ENCODE measurements around the gene CTSC.

Gene CTSC

DNA sequence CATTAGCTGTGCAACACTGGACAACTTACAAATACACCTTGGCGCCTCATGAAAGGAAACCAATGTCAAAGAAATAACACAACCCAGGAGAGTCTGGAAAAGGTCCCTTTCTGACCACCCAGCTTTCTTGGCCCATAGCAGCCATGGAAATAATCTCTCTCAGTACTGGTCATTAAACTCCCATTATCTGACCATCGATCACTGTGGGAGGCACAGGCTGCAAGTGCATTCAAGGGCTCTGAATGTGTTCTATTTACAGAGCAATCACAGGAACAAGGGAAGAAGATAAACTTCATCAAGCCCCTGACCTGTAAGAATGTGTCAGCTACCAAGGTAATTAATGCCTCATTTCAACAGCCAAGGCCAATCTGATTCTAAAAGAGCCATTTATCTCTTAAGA is 40.1 kb downstream of the CTSC start:
- no peak for DNase-seq
- Mint-ChIP-seq H3K4me1 (ENCODE audit: low read depth) (peaks cover 33% of the 10 kb centered on the region), H3K9me3 (no peaks in the 10 kb centered on the region), H3K27me3 (no peaks in the 10 kb centered on the region), H3K27ac (no peak overlapping the region), H3K36me3 (ENCODE audit: low read depth) (peaks cover 97% of the 10 kb centered on the region), H3K4me3 (no peak overlapping the region)

DNA sequence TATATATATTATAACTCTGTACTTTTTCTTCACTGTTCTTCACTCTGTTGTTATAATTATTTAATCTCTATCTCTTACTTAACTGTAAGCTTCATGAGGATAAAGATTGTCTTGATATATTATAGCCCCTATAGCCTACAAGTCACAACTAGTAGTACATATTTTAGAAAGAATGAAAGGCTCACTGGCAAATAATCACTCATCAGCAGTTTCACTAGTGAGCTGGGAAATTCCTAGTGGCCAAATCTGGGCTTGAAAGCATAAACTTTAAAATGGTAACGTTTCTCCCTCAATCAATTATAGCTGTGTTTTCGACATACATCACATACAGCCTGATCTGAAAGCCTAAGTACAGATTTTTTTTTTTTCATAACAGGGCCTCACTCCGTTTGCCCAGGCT is 42.5 kb downstream of the CTSC start:
- Mint-ChIP-seq H3K4me1 (ENCODE audit: low read depth) (peaks cover 13% of the 10 kb centered on the region), H3K27ac (no peak overlapping the region), H3K36me3 (ENCODE audit: low read depth) (peaks cover 95% of the 10 kb centered on the region)

DNA sequence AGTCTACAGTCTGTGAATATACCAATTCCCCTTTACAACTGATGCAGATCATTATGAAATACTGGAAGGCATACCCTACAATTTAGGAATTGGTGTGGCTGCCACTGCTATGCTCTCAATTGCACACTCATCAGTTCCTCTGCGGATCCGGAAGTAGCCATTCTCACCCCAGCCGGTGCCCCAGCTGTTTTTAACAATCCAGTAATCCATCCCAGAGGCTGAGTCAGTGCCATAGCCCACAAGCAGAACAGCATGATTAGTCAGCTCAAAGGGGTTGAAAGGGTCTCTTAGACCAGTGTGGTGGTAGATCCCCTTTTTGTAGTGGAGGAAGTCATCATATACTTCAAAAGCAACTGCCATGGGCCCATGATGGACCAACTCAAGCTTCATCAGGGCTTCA is 43.6 kb downstream of the CTSC start:
- H3K36me3 Mint-ChIP-seq (ENCODE audit: low read depth): peaks cover 95% of the 10 kb centered on the region
- no peaks in the 10 kb centered on the region for H3K9me3 Mint-ChIP-seq
- peaks cover 13% of the 10 kb centered on the region for H3K4me1 Mint-ChIP-seq (ENCODE audit: low read depth)
- no peak overlapping the region for H3K4me3 Mint-ChIP-seq
- no peaks in the 10 kb centered on the region for H3K27me3 Mint-ChIP-seq
- no peak overlapping the region for H3K27ac Mint-ChIP-seq
- DNase-seq: no peak

More for the DNA sequence above, 42.5 kb downstream of the CTSC start:
- DNase-seq: no peak
- H3K9me3 Mint-ChIP-seq: no peaks in the 10 kb centered on the region
- no peak overlapping the region for H3K4me3 Mint-ChIP-seq
- no peaks in the 10 kb centered on the region for H3K27me3 Mint-ChIP-seq

DNA sequence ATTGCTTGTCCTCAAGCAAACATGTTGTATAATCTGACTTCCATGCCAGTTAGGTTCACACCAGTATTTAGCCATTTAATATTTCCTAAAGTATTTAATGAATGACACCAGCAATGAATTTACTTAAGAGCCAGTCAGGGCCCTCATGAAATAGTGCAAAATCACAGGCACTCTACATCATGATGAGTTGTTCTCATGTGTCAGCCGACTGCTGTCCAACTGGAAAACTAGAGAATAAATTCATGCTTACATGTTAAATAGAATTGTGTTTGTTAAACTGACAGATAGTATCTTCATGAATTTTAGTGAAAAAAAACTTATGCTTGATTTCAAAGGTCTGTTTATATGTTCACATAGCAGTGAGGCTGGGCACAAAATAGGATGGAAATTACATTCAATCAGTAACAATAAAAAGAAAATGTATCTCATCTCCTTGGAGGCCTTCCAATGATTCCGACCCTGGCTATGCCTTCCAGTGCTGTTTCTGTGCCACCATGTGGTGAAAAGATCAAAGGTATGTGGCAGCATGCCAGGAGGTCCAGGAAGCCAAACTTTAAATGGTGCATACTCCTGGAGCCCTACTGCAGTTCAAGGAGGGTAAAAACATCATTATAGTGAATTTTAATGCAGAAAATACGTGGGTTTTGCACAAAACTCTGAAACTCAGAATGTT is 45.2 kb downstream of the CTSC start:
- Mint-ChIP-seq H3K36me3 (ENCODE audit: low read depth) (peaks cover 94% of the 10 kb centered on the region), H3K9me3 (no peaks in the 10 kb centered on the region), H3K4me1 (ENCODE audit: low read depth) (peaks cover 13% of the 10 kb centered on the region), H3K27me3 (no peaks in the 10 kb centered on the region), H3K27ac (no peak overlapping the region), H3K4me3 (no peak overlapping the region)
- no peak for DNase-seq

DNA sequence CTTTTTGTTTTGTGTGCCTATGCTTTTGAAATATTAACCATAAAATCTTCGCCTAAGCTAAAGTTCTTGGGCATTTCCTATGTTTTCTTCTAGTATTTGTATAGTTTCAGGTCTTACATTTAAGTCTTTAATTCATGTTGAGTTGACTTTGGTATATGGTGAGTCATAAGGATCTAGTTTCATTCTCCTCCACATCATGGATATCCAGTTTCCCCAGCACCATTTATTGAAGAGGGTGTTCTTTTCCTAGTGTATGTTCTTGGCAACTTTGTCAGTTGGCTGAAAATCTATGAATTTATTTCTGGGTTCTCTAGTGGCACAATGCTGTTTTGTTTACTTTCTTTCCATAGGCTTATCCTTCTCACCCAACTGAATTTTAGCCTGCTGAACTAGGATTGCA is 49.0 kb downstream of the CTSC start:
- Mint-ChIP-seq H3K4me3 (no peak overlapping the region), H3K27ac (no peak overlapping the region)

DNA sequence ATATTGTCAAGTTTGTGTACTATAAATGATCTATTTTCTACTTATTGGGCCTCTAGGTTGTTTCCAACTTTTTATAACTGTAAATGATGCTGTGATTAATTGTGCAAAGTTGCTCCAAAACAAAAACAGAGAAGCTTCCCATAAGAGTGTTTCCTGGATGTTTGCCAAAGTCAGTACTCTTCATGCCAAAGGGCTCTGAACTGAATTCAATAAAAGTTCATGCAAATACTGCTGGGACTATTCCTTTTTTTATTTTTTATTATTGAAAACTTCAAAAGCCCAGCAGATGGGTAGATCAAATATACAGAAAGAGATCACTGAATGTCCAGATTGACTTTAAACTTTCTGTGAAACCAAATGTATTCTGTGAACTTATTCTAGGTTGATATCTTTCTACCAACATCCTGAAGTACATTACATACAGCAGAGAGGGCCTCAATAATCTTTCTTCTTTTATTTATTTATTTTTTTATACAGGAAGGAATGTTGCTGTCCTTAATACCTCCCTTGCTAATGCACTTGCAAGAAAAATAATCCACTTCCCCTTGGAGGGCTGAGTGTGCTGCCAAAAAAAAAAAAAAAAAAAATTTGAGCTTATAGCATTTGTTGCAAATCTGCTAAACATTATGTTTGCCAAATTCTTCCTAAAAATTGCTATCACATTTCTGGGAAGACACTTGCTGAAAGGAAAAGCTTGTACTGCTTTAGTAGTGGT is 53.0 kb downstream of the CTSC start:
- Mint-ChIP-seq H3K4me1 (ENCODE audit: low read depth) (no peaks in the 10 kb centered on the region), H3K36me3 (ENCODE audit: low read depth) (peaks cover 76% of the 10 kb centered on the region), H3K27ac (no peak overlapping the region), H3K27me3 (no peaks in the 10 kb centered on the region), H3K9me3 (no peaks in the 10 kb centered on the region), H3K4me3 (no peak overlapping the region)
- no peak for DNase-seq

More for the DNA sequence above, 49.0 kb downstream of the CTSC start:
- no peaks in the 10 kb centered on the region for H3K27me3 Mint-ChIP-seq
- no peaks in the 10 kb centered on the region for H3K9me3 Mint-ChIP-seq
- DNase-seq: no peak
- no peaks in the 10 kb centered on the region for H3K4me1 Mint-ChIP-seq (ENCODE audit: low read depth)
- peaks cover 86% of the 10 kb centered on the region for H3K36me3 Mint-ChIP-seq (ENCODE audit: low read depth)

DNA sequence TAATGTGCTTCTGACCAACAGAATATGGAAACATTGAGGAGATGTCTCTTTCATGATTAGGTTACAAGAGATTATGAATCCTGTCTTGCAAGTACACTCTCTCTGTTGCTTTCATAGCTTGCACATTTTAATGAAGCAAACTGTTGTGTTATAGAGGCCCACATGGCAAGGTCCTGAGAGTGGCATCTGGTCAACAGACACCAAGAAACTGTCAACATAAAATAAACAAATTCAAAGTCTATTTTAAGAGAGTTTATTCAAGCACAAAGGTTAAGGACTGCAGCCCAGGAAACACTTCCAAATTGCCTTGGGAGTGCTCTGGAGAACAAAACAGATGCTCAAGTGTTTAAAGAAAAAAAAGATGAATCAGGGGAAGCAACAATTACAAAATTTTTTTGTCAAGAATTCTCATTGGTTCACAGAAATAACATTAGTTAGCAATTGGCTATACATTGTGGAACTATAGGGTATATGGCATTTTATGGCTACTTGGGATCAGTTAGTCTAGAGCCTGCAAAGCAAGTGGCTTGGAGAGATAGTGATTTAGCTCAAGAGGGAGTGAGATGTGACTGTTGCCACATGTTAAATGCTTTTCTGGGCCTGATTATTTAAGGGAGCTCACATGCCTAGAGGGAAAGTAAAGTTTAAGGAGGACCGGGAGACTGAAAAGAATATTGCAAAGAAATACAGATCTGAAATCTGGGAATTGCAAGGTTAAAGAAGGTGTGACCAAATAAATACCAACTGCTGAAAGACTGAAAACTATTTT is 54.6 kb downstream of the CTSC start:
- no peak overlapping the region for H3K27ac Mint-ChIP-seq
- no peaks in the 10 kb centered on the region for H3K27me3 Mint-ChIP-seq
- H3K9me3 Mint-ChIP-seq: no peaks in the 10 kb centered on the region
- H3K4me1 Mint-ChIP-seq (ENCODE audit: low read depth): no peaks in the 10 kb centered on the region
- DNase-seq: no peak
- H3K4me3 Mint-ChIP-seq: no peak overlapping the region
- peaks cover 67% of the 10 kb centered on the region for H3K36me3 Mint-ChIP-seq (ENCODE audit: low read depth)

DNA sequence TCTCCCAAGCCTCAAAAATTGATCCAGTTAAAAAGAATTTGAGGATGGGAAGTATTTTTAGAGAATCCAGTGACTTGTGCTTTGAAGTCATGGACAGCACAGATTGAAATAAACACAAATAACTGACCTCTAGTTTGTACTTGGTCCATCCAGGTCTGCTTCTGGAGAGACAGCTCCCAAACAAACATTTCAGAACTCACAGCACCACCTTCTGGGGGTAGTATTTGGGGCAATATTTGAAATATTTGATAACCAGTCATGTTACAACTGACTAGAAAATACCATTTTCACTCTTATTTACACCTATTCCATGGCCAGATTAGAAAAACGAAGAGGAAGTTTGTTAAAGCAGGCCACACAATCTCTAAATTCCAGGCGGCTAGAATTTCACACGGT is 56.2 kb downstream of the CTSC start:
- Mint-ChIP-seq H3K27ac (no peak overlapping the region), H3K4me1 (ENCODE audit: low read depth) (no peaks in the 10 kb centered on the region), H3K36me3 (ENCODE audit: low read depth) (peaks cover 52% of the 10 kb centered on the region), H3K27me3 (no peaks in the 10 kb centered on the region), H3K4me3 (no peak overlapping the region), H3K9me3 (no peaks in the 10 kb centered on the region)
- no peak for DNase-seq

DNA sequence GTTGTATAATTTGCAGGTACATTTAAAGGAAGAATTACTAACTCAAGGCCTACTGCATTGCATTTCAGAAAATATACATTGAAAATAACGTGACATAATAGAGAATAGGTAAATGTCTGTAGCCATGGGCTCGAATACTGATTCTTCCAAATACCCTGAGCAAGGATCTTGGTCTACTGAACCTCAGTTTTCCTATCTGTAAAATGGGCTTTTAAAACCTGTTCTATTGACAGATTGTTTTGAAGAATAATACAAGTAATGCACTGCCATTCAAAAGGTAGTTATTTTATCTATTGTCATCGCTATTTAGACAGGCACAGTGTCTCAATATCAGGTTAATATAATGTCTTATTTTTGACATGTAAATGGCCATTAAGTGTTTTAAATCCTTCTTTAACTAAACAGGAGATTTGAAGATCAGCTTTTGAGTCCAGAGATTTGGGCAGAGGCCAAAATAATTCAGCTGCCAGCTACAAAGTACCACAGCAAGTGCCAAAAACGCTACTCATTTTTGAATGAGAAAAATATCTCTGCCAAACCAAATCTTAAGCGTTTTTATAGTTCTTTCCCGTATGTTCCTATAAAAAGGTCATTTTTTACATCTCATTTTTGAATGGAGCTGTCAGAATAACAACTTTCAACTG is 56.7 kb downstream of the CTSC start:
- DNase-seq: no peak
- no peak overlapping the region for H3K27ac Mint-ChIP-seq
- H3K4me3 Mint-ChIP-seq: no peak overlapping the region
- H3K9me3 Mint-ChIP-seq: no peaks in the 10 kb centered on the region
- peaks cover 50% of the 10 kb centered on the region for H3K36me3 Mint-ChIP-seq (ENCODE audit: low read depth)
- H3K27me3 Mint-ChIP-seq: no peaks in the 10 kb centered on the region
- H3K4me1 Mint-ChIP-seq (ENCODE audit: low read depth): no peaks in the 10 kb centered on the region

DNA sequence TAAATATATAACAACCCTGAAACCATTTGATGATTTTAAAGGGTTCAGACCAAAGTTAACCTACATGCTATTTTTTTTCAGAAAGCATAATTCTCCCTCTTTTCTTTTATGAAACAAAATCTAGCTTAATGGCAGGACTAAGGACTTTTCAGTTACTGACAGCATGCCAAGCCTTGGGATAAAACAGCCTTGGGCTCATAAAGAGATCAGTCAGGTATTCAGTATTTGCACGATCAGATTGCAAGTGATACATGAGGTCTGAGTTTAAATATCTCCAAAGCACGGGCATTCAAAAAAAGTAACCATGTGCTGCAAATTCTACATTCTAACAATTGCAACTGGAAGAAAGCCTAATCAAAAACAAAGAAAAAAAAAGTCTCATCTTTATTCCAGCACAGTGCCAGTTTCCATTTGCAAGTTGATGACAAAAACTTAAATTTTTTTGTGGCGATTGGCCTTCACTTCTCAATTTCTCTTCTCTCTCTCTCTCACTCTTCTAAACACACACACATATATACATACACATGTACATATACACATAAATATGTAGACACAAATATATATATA is 60.1 kb downstream of the CTSC start:
- H3K4me3 Mint-ChIP-seq: no peak overlapping the region
- no peak for DNase-seq
- no peaks in the 10 kb centered on the region for H3K27me3 Mint-ChIP-seq
- no peaks in the 10 kb centered on the region for H3K9me3 Mint-ChIP-seq
- H3K36me3 Mint-ChIP-seq (ENCODE audit: low read depth): peaks cover 31% of the 10 kb centered on the region
- H3K4me1 Mint-ChIP-seq (ENCODE audit: low read depth): no peaks in the 10 kb centered on the region
- H3K27ac Mint-ChIP-seq: no peak overlapping the region

DNA sequence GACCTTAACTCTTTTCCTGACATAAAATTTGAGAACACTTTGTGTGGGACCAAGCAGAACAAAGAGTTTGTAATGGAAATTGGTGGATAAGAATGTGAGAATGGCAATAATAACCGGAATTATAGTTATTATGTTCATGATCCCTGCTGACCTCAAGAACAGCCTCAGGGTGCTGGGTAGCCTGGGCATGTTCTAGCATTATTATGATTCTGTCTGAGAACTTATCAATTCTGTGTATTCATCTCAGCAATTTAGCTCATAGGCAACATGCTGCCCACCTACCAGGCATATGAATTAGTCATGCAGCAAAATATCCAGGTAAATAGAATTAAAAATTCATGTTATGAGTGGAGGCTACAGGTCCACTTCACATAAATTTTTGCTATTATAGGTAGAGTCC is 61.9 kb downstream of the CTSC start:
- no peak overlapping the region for H3K4me3 Mint-ChIP-seq
- H3K27me3 Mint-ChIP-seq: no peaks in the 10 kb centered on the region
- H3K9me3 Mint-ChIP-seq: no peaks in the 10 kb centered on the region
- peaks cover 29% of the 10 kb centered on the region for H3K36me3 Mint-ChIP-seq (ENCODE audit: low read depth)
- DNase-seq: no peak
- no peaks in the 10 kb centered on the region for H3K4me1 Mint-ChIP-seq (ENCODE audit: low read depth)
- H3K27ac Mint-ChIP-seq: no peak overlapping the region

DNA sequence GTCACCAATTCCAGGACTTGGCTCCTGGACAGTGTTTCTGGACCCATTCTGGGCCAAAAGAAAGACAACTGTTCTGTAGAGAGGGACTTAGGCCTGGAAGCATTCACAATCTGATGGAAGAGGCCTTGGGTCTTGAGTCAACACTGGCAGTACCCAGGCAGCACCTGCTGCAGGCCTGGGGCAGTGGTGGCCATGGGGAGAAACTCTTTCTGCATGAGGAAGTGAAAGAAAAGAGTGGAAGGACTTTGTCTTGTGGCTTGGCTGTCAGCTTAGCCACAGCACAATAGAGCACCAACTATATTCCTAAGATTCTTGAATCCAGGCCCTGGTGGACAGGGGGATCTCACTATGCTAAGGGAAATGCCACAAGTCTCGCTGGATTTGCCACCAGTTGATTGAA is 70.6 kb downstream of the CTSC start:
- no peak for DNase-seq
- no peaks in the 10 kb centered on the region for H3K4me1 Mint-ChIP-seq (ENCODE audit: low read depth)
- H3K4me3 Mint-ChIP-seq: no peak overlapping the region
- no peaks in the 10 kb centered on the region for H3K27me3 Mint-ChIP-seq
- H3K9me3 Mint-ChIP-seq: peaks cover 6% of the 10 kb centered on the region
- no peak overlapping the region for H3K27ac Mint-ChIP-seq
- peaks cover 83% of the 10 kb centered on the region for H3K36me3 Mint-ChIP-seq (ENCODE audit: low read depth)

DNA sequence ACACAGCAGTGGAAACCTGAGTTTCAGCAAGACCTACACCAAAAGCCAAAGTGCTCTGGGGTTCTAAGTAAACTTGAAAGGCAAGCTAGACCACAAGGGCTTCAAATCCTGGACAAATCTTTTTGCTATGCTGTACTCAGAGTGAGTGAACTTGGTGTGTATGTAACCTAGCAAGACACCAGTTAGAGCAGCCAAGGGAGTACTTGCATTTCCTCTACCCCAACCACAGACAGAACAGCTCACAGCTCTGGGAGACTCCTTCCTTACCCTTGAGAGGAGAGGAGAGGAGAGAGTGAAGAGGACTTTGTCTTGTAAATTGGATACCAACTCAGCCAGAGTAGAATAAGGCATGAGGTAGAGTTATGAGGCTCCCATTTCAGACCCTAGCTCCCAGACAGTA is 71.4 kb downstream of the CTSC start:
- Mint-ChIP-seq H3K27ac (no peak overlapping the region), H3K27me3 (no peaks in the 10 kb centered on the region), H3K4me3 (no peak overlapping the region), H3K9me3 (peaks cover 14% of the 10 kb centered on the region), H3K36me3 (ENCODE audit: low read depth) (peaks cover 84% of the 10 kb centered on the region), H3K4me1 (ENCODE audit: low read depth) (no peaks in the 10 kb centered on the region)
- DNase-seq: no peak

DNA sequence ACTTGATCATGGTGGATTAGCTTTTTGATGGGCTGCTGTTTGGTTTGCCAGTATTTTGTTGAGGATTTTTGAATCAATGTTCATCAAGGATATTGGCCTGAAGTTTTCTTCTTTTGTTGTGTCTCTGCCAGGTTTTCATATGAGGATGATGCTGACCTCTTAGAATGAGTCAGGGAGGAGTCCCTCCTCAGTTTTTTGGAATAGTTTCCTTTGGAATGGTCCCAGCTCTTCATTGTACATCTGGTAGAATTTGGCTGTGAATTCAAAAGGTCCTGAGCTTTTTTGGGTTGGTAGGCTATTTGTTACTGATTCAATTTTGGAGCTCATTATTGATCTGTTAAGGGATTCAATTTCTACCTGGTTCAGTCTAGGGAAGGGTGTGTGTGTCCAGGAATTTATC is 78.1 kb downstream of the CTSC start:
- Mint-ChIP-seq H3K36me3 (ENCODE audit: low read depth) (peaks cover 34% of the 10 kb centered on the region), H3K4me3 (no peak overlapping the region), H3K9me3 (peaks cover 57% of the 10 kb centered on the region), H3K27ac (no peak overlapping the region), H3K4me1 (ENCODE audit: low read depth) (peaks cover 4% of the 10 kb centered on the region), H3K27me3 (no peaks in the 10 kb centered on the region)
- no peak for DNase-seq

All from activated T-cell treated with anti-CD3 and anti-CD28 coated beads, Interleukin-2, amount 50 U/mL, for 24 hours (primary cell).